ENCODE results near the gene CCDC169. TPM values are rescaled to one million over a fixed set of nuclear protein-coding genes. Genes with fewer than 3 reads are reported as not detected.

The CCDC169 gene
- total RNA-seq, 1 donor from 2014 or later = 2.1 TPM

DNA sequence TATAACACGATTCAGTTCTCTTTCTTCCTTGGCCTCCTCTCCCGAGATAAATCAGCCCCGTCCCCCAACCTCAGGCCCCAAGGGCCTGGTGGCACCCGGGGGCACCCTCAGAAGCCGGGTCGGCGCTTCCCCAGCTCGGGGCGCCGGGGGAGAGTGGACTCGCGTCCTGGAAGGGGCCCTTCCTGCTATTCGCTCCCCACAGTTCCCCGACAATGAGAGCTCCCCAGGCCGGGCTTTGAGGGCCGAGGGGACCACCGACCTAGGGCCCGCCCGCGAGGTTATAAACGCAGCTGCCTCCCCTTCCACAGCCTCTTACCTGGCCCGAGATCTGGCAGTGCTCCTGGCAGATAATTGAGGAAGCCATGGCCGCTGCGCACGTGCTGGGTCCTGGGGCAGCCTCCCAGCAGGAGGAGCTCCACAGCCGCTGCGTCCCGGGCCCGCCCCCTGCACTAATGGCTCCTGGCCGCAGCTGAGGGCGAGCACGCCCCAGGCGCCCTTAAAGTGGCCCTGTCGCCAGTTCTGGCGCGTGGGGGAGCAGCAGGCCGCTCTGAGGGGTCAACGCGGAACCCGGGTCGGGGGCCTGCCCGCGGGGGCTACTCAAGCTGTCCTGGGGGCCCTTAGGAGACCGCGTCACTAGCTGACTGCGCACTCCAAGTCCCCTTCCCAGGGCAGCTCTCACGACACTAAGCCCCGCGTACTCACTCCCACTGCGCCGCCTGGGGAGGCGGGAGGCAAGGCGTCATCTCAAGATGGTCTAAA is 83.3 kb downstream of the CCDC169 start, which contains the start of gene SOHLH2:
SOHLH2 (minus strand) TSS at position 394 of the 759 bp plus-strand sequence; CDS start at position 364, 30 bp downstream.
- no peaks in the 10 kb centered on the region for H3K4me1 ChIP-seq (ENCODE audit: control insufficient read depth in 3 of 3, insufficient read depth in 3 of 3, low read length in 3 of 3)
- H3K27me3 ChIP-seq (ENCODE audit: control insufficient read depth in 3 of 3, insufficient read depth in 3 of 3, low read length in 3 of 3) = no peaks in the 10 kb centered on the region
- H3K4me3 ChIP-seq (ENCODE audit: low read length in 3 of 3) = no peak within 1 kb of the TSS
- H3K27ac ChIP-seq (ENCODE audit: low read depth, low read length) = no peak within 1 kb of the TSS
- H3K9me3 ChIP-seq (ENCODE audit: control insufficient read depth in 3 of 3, low read length in 3 of 3) = no peaks in the 10 kb centered on the region
- H3K36me3 ChIP-seq (ENCODE audit: control insufficient read depth in 3 of 3, insufficient read depth in 3 of 3, low read length in 3 of 3) = no peaks in the 10 kb centered on the region
- no peak within 1 kb of the TSS for H3K9ac ChIP-seq (ENCODE audit: low read depth in 1 of 3, low read length in 3 of 3)

DNA sequence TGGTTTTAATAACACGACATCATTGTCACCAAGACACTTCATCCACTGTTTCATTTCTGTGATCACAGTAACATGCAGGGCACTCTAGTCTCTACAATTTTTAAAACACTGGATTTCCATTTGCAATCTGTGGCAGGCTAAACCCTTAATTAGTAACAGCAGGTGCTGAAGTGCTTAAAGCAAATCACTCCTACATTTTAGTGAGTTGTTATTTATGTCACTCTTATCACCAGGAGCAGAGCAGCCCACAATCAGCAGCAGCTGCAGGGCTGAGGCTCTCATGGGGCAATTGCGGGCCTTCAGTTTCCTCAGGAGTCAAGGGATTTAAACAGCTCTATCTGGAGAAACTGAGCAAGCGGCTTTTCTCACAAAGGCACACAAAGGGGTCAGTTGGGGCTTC is 84.8 kb downstream of the CCDC169 start:
- Histone ChIP-seq H3K36me3 (ENCODE audit: control insufficient read depth in 3 of 3, insufficient read depth in 3 of 3, low read length in 3 of 3) (no peaks in the 10 kb centered on the region), H3K4me3 (ENCODE audit: low read length in 3 of 3) (no peak overlapping the region), H3K4me1 (ENCODE audit: control insufficient read depth in 3 of 3, insufficient read depth in 3 of 3, low read length in 3 of 3) (no peaks in the 10 kb centered on the region), H3K9ac (ENCODE audit: low read depth in 1 of 3, low read length in 3 of 3) (no peak overlapping the region), H3K27me3 (ENCODE audit: control insufficient read depth in 3 of 3, insufficient read depth in 3 of 3, low read length in 3 of 3) (no peaks in the 10 kb centered on the region), H3K9me3 (ENCODE audit: control insufficient read depth in 3 of 3, low read length in 3 of 3) (no peaks in the 10 kb centered on the region), H3K27ac (ENCODE audit: low read depth, low read length) (no peak overlapping the region)

DNA sequence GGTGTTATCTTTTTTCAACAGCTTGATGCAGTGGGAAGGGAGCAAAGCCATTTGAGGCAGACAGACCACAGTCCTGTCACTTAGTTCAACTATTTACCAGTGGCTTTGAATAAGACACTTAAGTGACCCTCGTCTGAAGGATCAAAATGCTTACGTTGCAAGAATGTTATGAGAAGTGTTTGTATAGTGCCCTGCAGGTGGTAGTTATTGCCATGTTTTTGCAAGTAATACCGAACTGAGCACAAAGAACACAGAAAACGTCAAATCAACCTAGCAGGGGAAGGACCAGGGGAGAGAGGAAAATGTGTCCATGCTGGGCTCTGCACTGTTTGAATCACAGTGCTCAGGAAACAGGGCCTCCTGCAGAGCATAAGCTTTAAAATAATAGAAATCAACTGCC is 86.0 kb downstream of the CCDC169 start:
- H3K27ac ChIP-seq (ENCODE audit: low read depth, low read length) = no peak overlapping the region

DNA sequence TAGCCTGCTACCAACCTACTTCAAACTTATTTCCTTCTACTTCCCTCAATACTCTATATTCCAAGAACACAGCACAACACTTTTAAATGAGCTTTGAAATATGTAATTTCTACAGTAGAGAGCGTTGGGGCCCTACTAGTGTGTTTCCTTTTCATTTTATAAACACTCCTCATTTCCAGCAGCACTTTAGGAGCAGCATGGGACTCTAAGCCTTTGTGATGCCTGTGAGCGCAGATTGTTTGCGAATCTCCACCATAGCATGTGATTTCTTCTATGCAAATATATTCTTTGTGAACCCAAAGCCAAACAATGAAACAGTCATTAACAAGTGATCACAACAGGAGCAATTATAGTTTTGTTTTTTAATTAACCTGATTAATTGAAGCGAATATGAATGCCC is 86.9 kb downstream of the CCDC169 start:
- Histone ChIP-seq H3K4me3 (ENCODE audit: low read length in 3 of 3) (no peak overlapping the region), H3K9me3 (ENCODE audit: control insufficient read depth in 3 of 3, low read length in 3 of 3) (no peaks in the 10 kb centered on the region)

More for the DNA sequence above, 86.0 kb downstream of the CCDC169 start:
- H3K9ac ChIP-seq (ENCODE audit: low read depth in 1 of 3, low read length in 3 of 3) = no peak overlapping the region
- no peaks in the 10 kb centered on the region for H3K36me3 ChIP-seq (ENCODE audit: control insufficient read depth in 3 of 3, insufficient read depth in 3 of 3, low read length in 3 of 3)
- no peaks in the 10 kb centered on the region for H3K4me1 ChIP-seq (ENCODE audit: control insufficient read depth in 3 of 3, insufficient read depth in 3 of 3, low read length in 3 of 3)
- no peaks in the 10 kb centered on the region for H3K27me3 ChIP-seq (ENCODE audit: control insufficient read depth in 3 of 3, insufficient read depth in 3 of 3, low read length in 3 of 3)
- H3K4me3 ChIP-seq (ENCODE audit: low read length in 3 of 3) = no peak overlapping the region
- H3K9me3 ChIP-seq (ENCODE audit: control insufficient read depth in 3 of 3, low read length in 3 of 3) = no peaks in the 10 kb centered on the region

DNA sequence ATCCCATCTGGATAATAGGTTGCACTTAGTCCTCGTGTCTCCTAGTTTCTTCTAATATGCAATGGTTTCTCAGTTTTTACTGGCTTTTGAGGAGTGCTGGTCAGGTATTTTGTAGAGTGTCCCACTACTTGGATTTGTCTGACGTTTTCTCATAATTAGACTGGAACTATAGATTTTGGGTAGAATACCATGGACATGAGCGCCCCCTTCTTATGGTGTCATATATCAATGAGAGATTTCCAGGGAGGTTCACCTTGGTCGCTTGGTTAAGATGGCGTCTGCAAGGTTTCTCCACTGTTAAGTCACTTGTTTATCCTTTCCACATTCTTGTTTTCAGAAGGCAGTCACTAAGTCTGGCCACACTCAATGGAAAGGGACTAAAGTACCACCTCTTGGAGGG is 89.9 kb downstream of the CCDC169 start:
- Histone ChIP-seq H3K4me1 (ENCODE audit: control insufficient read depth in 3 of 3, insufficient read depth in 3 of 3, low read length in 3 of 3) (no peaks in the 10 kb centered on the region), H3K36me3 (ENCODE audit: control insufficient read depth in 3 of 3, insufficient read depth in 3 of 3, low read length in 3 of 3) (no peaks in the 10 kb centered on the region), H3K27me3 (ENCODE audit: control insufficient read depth in 3 of 3, insufficient read depth in 3 of 3, low read length in 3 of 3) (no peaks in the 10 kb centered on the region), H3K27ac (ENCODE audit: low read depth, low read length) (no peak overlapping the region), H3K4me3 (ENCODE audit: low read length in 3 of 3) (no peak overlapping the region), H3K9me3 (ENCODE audit: control insufficient read depth in 3 of 3, low read length in 3 of 3) (no peaks in the 10 kb centered on the region), H3K9ac (ENCODE audit: low read depth in 1 of 3, low read length in 3 of 3) (no peak overlapping the region)

More for the DNA sequence above, 86.9 kb downstream of the CCDC169 start:
- Histone ChIP-seq H3K27ac (ENCODE audit: low read depth, low read length) (no peak overlapping the region), H3K9ac (ENCODE audit: low read depth in 1 of 3, low read length in 3 of 3) (no peak overlapping the region), H3K27me3 (ENCODE audit: control insufficient read depth in 3 of 3, insufficient read depth in 3 of 3, low read length in 3 of 3) (no peaks in the 10 kb centered on the region), H3K36me3 (ENCODE audit: control insufficient read depth in 3 of 3, insufficient read depth in 3 of 3, low read length in 3 of 3) (no peaks in the 10 kb centered on the region), H3K4me1 (ENCODE audit: control insufficient read depth in 3 of 3, insufficient read depth in 3 of 3, low read length in 3 of 3) (no peaks in the 10 kb centered on the region)

DNA sequence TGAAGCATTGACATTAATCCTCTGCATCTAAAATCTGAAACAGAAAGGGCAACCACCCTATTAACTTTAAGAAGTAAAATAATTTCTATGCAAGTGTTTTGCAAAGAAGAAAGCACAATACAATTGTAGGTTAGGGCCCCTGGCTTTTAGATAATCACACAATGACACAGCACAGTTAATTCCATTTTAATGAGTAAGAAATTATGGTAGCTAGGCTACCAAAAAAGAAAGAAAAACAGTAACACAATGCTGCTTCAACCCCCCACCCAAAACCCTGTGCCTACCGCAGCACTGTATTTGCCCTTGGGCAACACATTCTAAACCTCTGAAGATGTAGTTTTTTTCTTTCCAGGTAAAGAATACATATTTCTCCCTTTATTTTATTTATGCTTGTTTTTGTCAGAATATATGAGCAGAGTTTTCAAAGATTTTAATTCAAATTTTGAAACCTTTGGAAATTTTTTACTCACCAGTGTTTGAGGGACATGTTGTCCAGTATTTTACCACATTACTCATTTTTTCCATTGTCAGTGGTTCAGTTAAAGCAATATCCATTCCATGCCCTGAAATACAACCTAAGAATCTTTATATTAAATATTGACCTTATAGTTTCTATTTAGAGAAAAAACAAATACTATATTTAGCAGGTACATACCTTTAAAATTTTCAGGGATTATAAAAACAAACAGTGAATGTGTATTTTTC is 104.3 kb downstream of the CCDC169 start:
- Histone ChIP-seq H3K9ac (ENCODE audit: low read depth in 1 of 3, low read length in 3 of 3) (no peak overlapping the region), H3K4me1 (ENCODE audit: control insufficient read depth in 3 of 3, insufficient read depth in 3 of 3, low read length in 3 of 3) (no peaks in the 10 kb centered on the region), H3K9me3 (ENCODE audit: control insufficient read depth in 3 of 3, low read length in 3 of 3) (no peaks in the 10 kb centered on the region), H3K36me3 (ENCODE audit: control insufficient read depth in 3 of 3, insufficient read depth in 3 of 3, low read length in 3 of 3) (no peaks in the 10 kb centered on the region), H3K27ac (ENCODE audit: low read depth, low read length) (no peak overlapping the region), H3K4me3 (ENCODE audit: low read length in 3 of 3) (no peak overlapping the region), H3K27me3 (ENCODE audit: control insufficient read depth in 3 of 3, insufficient read depth in 3 of 3, low read length in 3 of 3) (no peaks in the 10 kb centered on the region)

DNA sequence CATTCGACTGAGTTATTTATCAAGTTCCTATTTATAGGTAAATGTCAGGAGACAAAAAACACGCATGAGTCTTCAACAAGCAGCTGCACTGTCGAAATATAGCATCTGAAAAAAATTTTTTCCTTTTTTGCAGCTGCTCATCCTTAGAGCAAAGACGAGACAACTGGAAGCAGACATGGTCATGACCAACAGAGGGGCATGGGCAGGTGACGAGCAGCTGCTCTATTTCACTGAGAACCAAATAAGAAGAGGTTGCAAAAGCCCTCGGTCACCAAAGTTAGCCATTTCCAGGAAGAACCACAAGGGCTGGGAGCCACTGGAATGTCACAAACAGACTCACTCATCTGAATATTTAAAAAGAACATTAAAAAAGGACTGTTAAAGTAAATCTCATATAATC is 105.4 kb downstream of the CCDC169 start:
- H3K27ac ChIP-seq (ENCODE audit: low read depth, low read length) = no peak overlapping the region
- no peaks in the 10 kb centered on the region for H3K9me3 ChIP-seq (ENCODE audit: control insufficient read depth in 3 of 3, low read length in 3 of 3)
- H3K36me3 ChIP-seq (ENCODE audit: control insufficient read depth in 3 of 3, insufficient read depth in 3 of 3, low read length in 3 of 3) = no peaks in the 10 kb centered on the region
- H3K27me3 ChIP-seq (ENCODE audit: control insufficient read depth in 3 of 3, insufficient read depth in 3 of 3, low read length in 3 of 3) = no peaks in the 10 kb centered on the region
- no peak overlapping the region for H3K9ac ChIP-seq (ENCODE audit: low read depth in 1 of 3, low read length in 3 of 3)
- no peak overlapping the region for H3K4me3 ChIP-seq (ENCODE audit: low read length in 3 of 3)
- no peaks in the 10 kb centered on the region for H3K4me1 ChIP-seq (ENCODE audit: control insufficient read depth in 3 of 3, insufficient read depth in 3 of 3, low read length in 3 of 3)

DNA sequence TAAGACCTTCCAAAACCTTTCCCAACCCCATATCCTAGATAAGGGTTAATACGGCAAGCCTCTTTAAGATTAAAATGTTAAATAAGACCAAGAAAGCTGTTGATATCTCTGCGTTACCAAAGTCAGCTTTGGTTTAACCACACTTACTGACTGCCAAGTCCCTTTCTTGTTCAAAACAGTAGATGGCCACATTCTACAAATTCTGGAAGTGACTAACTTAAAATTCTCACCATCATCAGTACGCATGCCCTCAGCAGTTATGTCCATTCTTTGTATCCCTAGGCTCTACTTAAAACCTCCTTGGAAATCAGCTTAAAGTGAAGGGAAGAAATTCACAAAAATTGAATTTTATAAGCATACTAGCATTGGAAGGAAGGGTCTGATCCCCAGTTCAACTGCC is 106.8 kb downstream of the CCDC169 start:
- no peak overlapping the region for H3K9ac ChIP-seq (ENCODE audit: low read depth in 1 of 3, low read length in 3 of 3)
- no peaks in the 10 kb centered on the region for H3K36me3 ChIP-seq (ENCODE audit: control insufficient read depth in 3 of 3, insufficient read depth in 3 of 3, low read length in 3 of 3)
- no peak overlapping the region for H3K4me3 ChIP-seq (ENCODE audit: low read length in 3 of 3)
- H3K4me1 ChIP-seq (ENCODE audit: control insufficient read depth in 3 of 3, insufficient read depth in 3 of 3, low read length in 3 of 3) = no peaks in the 10 kb centered on the region
- no peaks in the 10 kb centered on the region for H3K27me3 ChIP-seq (ENCODE audit: control insufficient read depth in 3 of 3, insufficient read depth in 3 of 3, low read length in 3 of 3)
- H3K9me3 ChIP-seq (ENCODE audit: control insufficient read depth in 3 of 3, low read length in 3 of 3) = no peaks in the 10 kb centered on the region
- H3K27ac ChIP-seq (ENCODE audit: low read depth, low read length) = no peak overlapping the region

DNA sequence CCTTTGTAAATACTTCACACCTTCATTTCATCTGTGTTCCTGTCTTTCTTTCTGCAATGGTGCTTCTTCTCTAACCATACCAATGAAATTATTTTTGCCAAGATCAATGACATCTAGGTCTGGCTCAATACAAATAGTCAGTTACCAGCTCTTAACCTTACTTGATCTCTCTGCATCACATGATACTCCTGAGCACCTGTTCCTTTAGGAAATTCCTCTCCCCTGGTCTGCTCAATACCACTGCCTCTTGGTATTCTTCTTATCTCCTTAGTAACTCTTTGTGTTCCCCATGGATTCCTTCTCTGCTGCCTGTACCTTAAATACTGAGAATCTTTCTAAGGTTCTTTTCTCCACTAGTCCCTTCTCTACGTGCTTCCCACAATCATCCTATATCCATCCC is 109.2 kb downstream of the CCDC169 start:
- Histone ChIP-seq H3K36me3 (ENCODE audit: control insufficient read depth in 3 of 3, insufficient read depth in 3 of 3, low read length in 3 of 3) (no peaks in the 10 kb centered on the region), H3K27me3 (ENCODE audit: control insufficient read depth in 3 of 3, insufficient read depth in 3 of 3, low read length in 3 of 3) (no peaks in the 10 kb centered on the region), H3K9ac (ENCODE audit: low read depth in 1 of 3, low read length in 3 of 3) (no peak overlapping the region), H3K27ac (ENCODE audit: low read depth, low read length) (no peak overlapping the region), H3K4me3 (ENCODE audit: low read length in 3 of 3) (no peak overlapping the region), H3K9me3 (ENCODE audit: control insufficient read depth in 3 of 3, low read length in 3 of 3) (no peaks in the 10 kb centered on the region), H3K4me1 (ENCODE audit: control insufficient read depth in 3 of 3, insufficient read depth in 3 of 3, low read length in 3 of 3) (no peaks in the 10 kb centered on the region)

DNA sequence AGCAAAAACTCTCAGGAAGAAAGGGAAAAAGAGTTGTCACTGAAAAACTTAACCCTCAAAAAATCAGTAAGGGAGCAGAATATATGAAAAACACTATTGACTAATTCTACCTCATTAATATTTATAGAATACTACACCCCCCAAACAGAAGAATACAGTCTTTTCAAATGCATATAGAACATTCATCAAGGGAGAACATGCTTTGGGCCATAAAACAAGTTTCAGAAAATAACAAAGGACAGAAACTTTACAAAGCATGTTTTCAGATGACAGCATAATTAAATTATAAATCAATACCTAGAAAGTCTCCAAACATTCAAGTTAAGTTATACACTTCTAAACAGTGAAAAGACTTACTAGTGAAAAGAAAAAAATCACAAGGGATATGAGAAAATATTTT is 113.7 kb downstream of the CCDC169 start:
- no peaks in the 10 kb centered on the region for H3K4me1 ChIP-seq (ENCODE audit: control insufficient read depth in 3 of 3, insufficient read depth in 3 of 3, low read length in 3 of 3)
- H3K36me3 ChIP-seq (ENCODE audit: control insufficient read depth in 3 of 3, insufficient read depth in 3 of 3, low read length in 3 of 3) = no peaks in the 10 kb centered on the region
- H3K9ac ChIP-seq (ENCODE audit: low read depth in 1 of 3, low read length in 3 of 3) = no peak overlapping the region
- no peak overlapping the region for H3K4me3 ChIP-seq (ENCODE audit: low read length in 3 of 3)
- no peaks in the 10 kb centered on the region for H3K9me3 ChIP-seq (ENCODE audit: control insufficient read depth in 3 of 3, low read length in 3 of 3)
- H3K27ac ChIP-seq (ENCODE audit: low read depth, low read length) = no peak overlapping the region
- no peaks in the 10 kb centered on the region for H3K27me3 ChIP-seq (ENCODE audit: control insufficient read depth in 3 of 3, insufficient read depth in 3 of 3, low read length in 3 of 3)
